SK-N-SH (cell line): ENCODE results near the gene TRMT1. TPM values are rescaled to one million over a fixed set of nuclear protein-coding genes. Genes with fewer than 3 reads are reported as not detected.
A peak's percentile ranks its signal among the peaks of the same experiment; 100 is the strongest.

ENCODE experiments used
- CTCF ChIA-PET: fragments of 300-600, 350-600 bp; formaldehyde crosslinking; extraction: SDS; loops from one replicate; lab custom pipeline; 2021; lab: Yijun Ruan, JAX
- POLR2A ChIA-PET: fragments of 350-600 bp; sonication (Branson Sonifier 250); formaldehyde crosslinking; extraction: SDS; loops from one replicate; lab custom pipeline; 2020; ENCODE audit warnings: antibody characterized with exemption, inconsistent platforms; lab: Yijun Ruan, JAX
- DNase-seq: peaks from one replicate; pipeline ENCODE4 v3.0.0; 2012
- H2AFZ ChIP-seq: fragments of 200-600 bp; sonication (generic); 2 replicates; pipeline ENCODE4 v1.8.1; 2016; ENCODE audit warnings: antibody characterized with exemption, mild to moderate bottlenecking, low read depth
- H3F3A ChIP-seq: fragments of 200-600 bp; sonication (generic); replicated peaks from 2 replicates; pipeline ENCODE3; 2016; ENCODE audit warnings: antibody characterized with exemption, mild to moderate bottlenecking; ENCODE audit not compliant: insufficient read depth
- H3K27ac ChIP-seq, 2 experiments: fragments of 200-500 bp in 1 of 2; fragments of 200-600 bp in 1 of 2; sonication (Bioruptor generic) in 1 of 2; sonication (generic), shearing (Covaris generic) in 1 of 2; 2 replicates each; pipeline versions ENCODE4 v1.5.1 to v1.6.1; 2014 to 2016; ENCODE audit warnings: low read depth in 2 of 2, inconsistent platforms in 1 of 2, low read length in 1 of 2, mild to moderate bottlenecking in 1 of 2, mixed read lengths in 1 of 2
- H3K27me3 ChIP-seq: fragments of 200-600 bp; sonication (generic), shearing (Covaris generic); 2 replicates; pipeline ENCODE4 v1.6.1; 2016; ENCODE audit warnings: mixed run types; ENCODE audit not compliant: insufficient read depth
- H3K36me3 ChIP-seq, 2 experiments: fragments of 200-500 bp in 1 of 2; fragments of 200-600 bp in 1 of 2; sonication (Bioruptor generic) in 1 of 2; sonication (generic) in 1 of 2; replicated peaks in 1 of 2; 2 replicates each; pipeline versions ENCODE3 to v1.5.1; 2014 to 2016; ENCODE audit warnings: low read length in 1 of 2, mild to moderate bottlenecking in 1 of 2; ENCODE audit not compliant: insufficient read depth in 2 of 2, control insufficient read depth in 1 of 2
- H3K4me1 ChIP-seq, 2 experiments: fragments of 200-500 bp in 1 of 2; fragments of 200-600 bp in 1 of 2; sonication (Bioruptor generic) in 1 of 2; sonication (generic), shearing (Covaris generic) in 1 of 2; 2 replicates each; pipeline versions ENCODE4 v1.5.1 to v1.6.1; 2014 to 2016; ENCODE audit warnings: low read depth in 1 of 2, low read length in 1 of 2, mixed run types in 1 of 2; ENCODE audit not compliant: insufficient read depth in 2 of 2, control insufficient read depth in 1 of 2
- H3K4me2 ChIP-seq: fragments of 200-600 bp; sonication (generic), shearing (Covaris generic); 2 replicates; pipeline ENCODE4 v1.6.1; 2017; ENCODE audit warnings: mixed run types
- H3K4me3 ChIP-seq, 2 experiments: fragments of 200-500 bp in 1 of 2; fragments of 200-600 bp in 1 of 2; sonication (Bioruptor generic) in 1 of 2; sonication (generic), shearing (Covaris generic) in 1 of 2; 2 replicates each; pipeline versions ENCODE4 v1.5.1 to v1.8.1; 2014 to 2016; ENCODE audit warnings: low read depth in 2 of 2, inconsistent platforms in 1 of 2, low read length in 1 of 2, mild to moderate bottlenecking in 1 of 2, mixed read lengths in 1 of 2, moderate library complexity in 1 of 2
- H3K79me2 ChIP-seq: fragments of 200-600 bp; sonication (generic); 2 replicates; pipeline ENCODE4 v1.8.1; 2017; ENCODE audit warnings: mild to moderate bottlenecking; ENCODE audit not compliant: insufficient read depth
- H3K9ac ChIP-seq: fragments of 200-600 bp; sonication (generic); 2 replicates; pipeline ENCODE4 v1.6.1; 2017; ENCODE audit warnings: mixed run types
- H3K9me2 ChIP-seq: fragments of 200-600 bp; sonication (generic); 2 replicates; pipeline ENCODE4 v1.6.1; 2017; ENCODE audit warnings: mixed run types
- H3K9me3 ChIP-seq: fragments of 200-600 bp; sonication (generic); 2 replicates; pipeline ENCODE4 v1.6.1; 2017; ENCODE audit warnings: mixed run types, mild to moderate bottlenecking, moderate library complexity
- H4K20me1 ChIP-seq: fragments of 200-600 bp; sonication (generic); 2 replicates; pipeline ENCODE4 v1.6.1; 2017; ENCODE audit warnings: mild to moderate bottlenecking, mixed run types; ENCODE audit not compliant: insufficient read depth
- CHD2 ChIP-seq: fragments of 150-350 bp; IDR thresholded peaks from 2 replicates; pipeline ENCODE4 v1.6.1; 2018; ENCODE audit warnings: low read length; ENCODE audit not compliant: partially characterized antibody
- EZH2phosphoT487 ChIP-seq: fragments of 200-600 bp; sonication (generic); IDR thresholded peaks from 2 replicates; pipeline ENCODE4 v1.6.1; 2017; ENCODE audit warnings: low read depth, mixed run types, mild to moderate bottlenecking, antibody characterized with exemption, moderate library complexity, borderline replicate concordance
- FOSL2 ChIP-seq: IDR thresholded peaks from 2 replicates; pipeline ENCODE4 v1.4.0; 2012; ENCODE audit warnings: low read depth, mild to moderate bottlenecking, moderate library complexity, borderline replicate concordance
- GABPA ChIP-seq: IDR thresholded peaks from 2 replicates; pipeline ENCODE4 v1.4.0; 2012; ENCODE audit warnings: low read depth, mild to moderate bottlenecking
- GATA2 ChIP-seq: sonication (generic); formaldehyde crosslinking; IDR thresholded peaks from 2 replicates; pipeline ENCODE4 v1.5.0; 2020; ENCODE audit warnings: mild to moderate bottlenecking, missing genetic modification reagents
- JUND ChIP-seq: IDR thresholded peaks from 2 replicates; pipeline ENCODE4 v1.4.0; 2012
- MEF2A ChIP-seq: IDR thresholded peaks from 2 replicates; pipeline ENCODE4 v1.4.0; 2012; ENCODE audit warnings: low read depth, borderline replicate concordance
- NFIC ChIP-seq: IDR thresholded peaks from 2 replicates; pipeline ENCODE4 v1.4.0; 2012; ENCODE audit warnings: borderline replicate concordance
- NRF1 ChIP-seq: IDR thresholded peaks from 2 replicates; pipeline ENCODE4 v1.6.1; 2012; ENCODE audit warnings: low read depth, mild to moderate bottlenecking, low read length
- POLR2AphosphoS5 ChIP-seq: IDR thresholded peaks from 2 replicates; pipeline ENCODE4 v1.6.1; 2012; ENCODE audit warnings: low read depth, low read length
- RXRA ChIP-seq: IDR thresholded peaks from 2 replicates; pipeline ENCODE4 v1.4.0; 2012; ENCODE audit warnings: low read depth, mild to moderate bottlenecking, borderline replicate concordance
- TAF1 ChIP-seq: IDR thresholded peaks from 2 replicates; pipeline ENCODE4 v1.6.1; 2012; ENCODE audit warnings: low read depth, mild to moderate bottlenecking, low read length, moderate library complexity, borderline replicate concordance
- WGBS: methylation state at CpG from one replicate; pipeline ENCODE4 v1.1.6; 2017; ENCODE audit warnings: low lambda C conversion rate; 5-methylcytosine and 5-hydroxymethylcytosine counted together
- polyA plus RNA-seq, 3 experiments: library from polyadenylated mRNA; depleted of rRNA; stranded (reverse); fragments of >200 nt; gene quantifications; 2 replicates each; pipeline ENCODE4 v1.2.3, GENCODE V29; 2012
- TF ChIP-seq, protein P1 (sequence below): fragments of 150-350 bp; IDR thresholded peaks from 2 replicates; pipeline ENCODE4 v1.6.1; 2017; ENCODE audit warnings: antibody characterized with exemption, low read length, low read depth, borderline replicate concordance
- TF ChIP-seq, protein P2 (sequence below): IDR thresholded peaks from 2 replicates; pipeline ENCODE4 v1.4.0; 2012; ENCODE audit warnings: low read depth, borderline replicate concordance
- TF ChIP-seq, protein P3 (sequence below): IDR thresholded peaks from 2 replicates; pipeline ENCODE4 v1.4.0; 2012; ENCODE audit warnings: low read depth
- TF ChIP-seq, protein P4 (sequence below): fragments of 150-350 bp; IDR thresholded peaks from 2 replicates; pipeline ENCODE4 v1.6.1; 2016; ENCODE audit warnings: mild to moderate bottlenecking, low read depth, low read length

TRMT1 gene
- polyA plus RNA-seq, 1 of the 3 experiments (the other 2 are of a cell fraction), result 64.9 TPM

DNA sequence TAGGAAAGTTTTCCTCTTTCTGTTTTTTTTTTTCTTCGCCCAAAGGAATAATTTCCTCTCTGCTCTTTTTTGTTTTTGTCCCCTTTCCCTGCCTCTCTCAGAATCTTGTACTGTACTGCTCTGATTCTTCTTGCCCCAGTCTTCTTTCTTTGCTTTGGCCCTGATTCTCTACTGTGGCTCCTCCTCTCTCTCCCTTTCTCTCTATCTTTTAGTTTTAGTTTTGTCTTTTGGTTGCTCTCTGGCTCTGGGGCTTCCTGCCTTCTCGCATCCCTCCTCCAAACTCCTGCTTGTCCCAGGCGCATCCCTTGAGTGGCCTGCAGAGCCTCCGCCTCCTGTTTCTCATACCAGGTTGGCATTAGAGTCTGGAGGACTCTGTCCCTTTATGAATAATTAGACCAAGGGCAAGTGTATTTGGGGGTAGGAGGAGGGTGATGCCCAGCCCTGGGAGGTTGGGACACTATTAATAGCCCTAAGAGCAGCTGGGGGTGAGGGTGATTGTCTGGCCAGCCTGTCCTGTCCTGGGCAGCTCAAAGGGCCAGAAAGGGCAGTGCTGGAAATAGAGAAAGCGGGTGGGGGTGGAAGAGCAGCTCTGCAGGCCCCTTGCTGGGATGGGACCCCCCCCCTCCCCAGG, 53.0 kb downstream of the TRMT1 start:
- Histone ChIP-seq H3K4me3 (no peak overlapping the region), H3K27me3 (no peaks in the 10 kb centered on the region), H3K27ac (peak overlapping the region in 1 of 2 experiments; percentile 50; a peak in 2 of 4 replicates), H3K36me3 (no peaks in the 10 kb centered on the region), H2AFZ (no peak overlapping the region), H4K20me1 (no peaks in the 10 kb centered on the region), H3F3A (peaks cover 14% of the 10 kb centered on the region), H3K79me2 (peaks cover 51% of the 10 kb centered on the region), H3K4me2 (peak overlapping the region; percentile 66; the same call in 1 of the 2 replicates), H3K9ac (0 out of 2 replicates have a peak overlapping the region, but pooled peaks have one; percentile 3), H3K9me2 (no peaks in the 10 kb centered on the region), H3K4me1 (peaks cover 28 to 83% of the 10 kb centered on the region in 2 experiments), H3K9me3 (no peaks in the 10 kb centered on the region)
- CTCF ChIA-PET, result interaction anchor here (1.1 to 35.2 kb wide), 7 partner anchors 11 to 98 kb away, joined by 3 to 506 read pairs (median 11); no protein-coding TSS in a partner anchor
- no peak for DNase-seq
- TF ChIP-seq FOSL2, result no peak
- no peak for TF ChIP-seq MEF2A
- TF ChIP-seq TAF1, result no peak
- TF ChIP-seq, protein P1, sequence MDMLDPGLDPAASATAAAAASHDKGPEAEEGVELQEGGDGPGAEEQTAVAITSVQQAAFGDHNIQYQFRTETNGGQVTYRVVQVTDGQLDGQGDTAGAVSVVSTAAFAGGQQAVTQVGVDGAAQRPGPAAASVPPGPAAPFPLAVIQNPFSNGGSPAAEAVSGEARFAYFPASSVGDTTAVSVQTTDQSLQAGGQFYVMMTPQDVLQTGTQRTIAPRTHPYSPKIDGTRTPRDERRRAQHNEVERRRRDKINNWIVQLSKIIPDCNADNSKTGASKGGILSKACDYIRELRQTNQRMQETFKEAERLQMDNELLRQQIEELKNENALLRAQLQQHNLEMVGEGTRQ, result no peak
- TF ChIP-seq POLR2AphosphoS5, result no peak
- TF ChIP-seq, protein P2, sequence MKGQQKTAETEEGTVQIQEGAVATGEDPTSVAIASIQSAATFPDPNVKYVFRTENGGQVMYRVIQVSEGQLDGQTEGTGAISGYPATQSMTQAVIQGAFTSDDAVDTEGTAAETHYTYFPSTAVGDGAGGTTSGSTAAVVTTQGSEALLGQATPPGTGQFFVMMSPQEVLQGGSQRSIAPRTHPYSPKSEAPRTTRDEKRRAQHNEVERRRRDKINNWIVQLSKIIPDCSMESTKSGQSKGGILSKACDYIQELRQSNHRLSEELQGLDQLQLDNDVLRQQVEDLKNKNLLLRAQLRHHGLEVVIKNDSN, result no peak
- TF ChIP-seq CHD2, result no peak
- no peak for TF ChIP-seq GATA2 (CRISPR knock-in tag)
- no peak for TF ChIP-seq EZH2phosphoT487
- TF ChIP-seq NRF1, result no peak
- no peak for TF ChIP-seq GABPA
- no peak for TF ChIP-seq JUND
- TF ChIP-seq RXRA, result no peak
- TF ChIP-seq, protein P3, sequence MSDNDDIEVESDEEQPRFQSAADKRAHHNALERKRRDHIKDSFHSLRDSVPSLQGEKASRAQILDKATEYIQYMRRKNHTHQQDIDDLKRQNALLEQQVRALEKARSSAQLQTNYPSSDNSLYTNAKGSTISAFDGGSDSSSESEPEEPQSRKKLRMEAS, result no peak
- no peak for TF ChIP-seq NFIC
- TF ChIP-seq, protein P4, sequence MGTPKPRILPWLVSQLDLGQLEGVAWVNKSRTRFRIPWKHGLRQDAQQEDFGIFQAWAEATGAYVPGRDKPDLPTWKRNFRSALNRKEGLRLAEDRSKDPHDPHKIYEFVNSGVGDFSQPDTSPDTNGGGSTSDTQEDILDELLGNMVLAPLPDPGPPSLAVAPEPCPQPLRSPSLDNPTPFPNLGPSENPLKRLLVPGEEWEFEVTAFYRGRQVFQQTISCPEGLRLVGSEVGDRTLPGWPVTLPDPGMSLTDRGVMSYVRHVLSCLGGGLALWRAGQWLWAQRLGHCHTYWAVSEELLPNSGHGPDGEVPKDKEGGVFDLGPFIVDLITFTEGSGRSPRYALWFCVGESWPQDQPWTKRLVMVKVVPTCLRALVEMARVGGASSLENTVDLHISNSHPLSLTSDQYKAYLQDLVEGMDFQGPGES, result no peak
- 86% methylated on average over 5 of the region's 5 CpGs for WGBS
- POLR2A ChIA-PET, result interaction anchor here (0.8 to 0.9 kb wide), 2 partner anchors 21 to 79 kb away, joined by 3 read pairs; no protein-coding TSS in a partner anchor
